HG03520 (cell line): Measurements from ENCODE around the gene TESK1.
"Not testable (repeated sequence)": the region's sequence is repeated elsewhere in the genome, so short reads cannot be mapped to it uniquely, and the experiment has no call there.

Experiments
- ATAC-seq: cut with Tn5 transposase; IDR thresholded peaks from one replicate; pipeline ENCODE4 v1.9.1; 2021; ENCODE audit warnings: mild to moderate bottlenecking, moderate library complexity; ENCODE audit not compliant: unreplicated experiment

The TESK1 gene

DNA sequence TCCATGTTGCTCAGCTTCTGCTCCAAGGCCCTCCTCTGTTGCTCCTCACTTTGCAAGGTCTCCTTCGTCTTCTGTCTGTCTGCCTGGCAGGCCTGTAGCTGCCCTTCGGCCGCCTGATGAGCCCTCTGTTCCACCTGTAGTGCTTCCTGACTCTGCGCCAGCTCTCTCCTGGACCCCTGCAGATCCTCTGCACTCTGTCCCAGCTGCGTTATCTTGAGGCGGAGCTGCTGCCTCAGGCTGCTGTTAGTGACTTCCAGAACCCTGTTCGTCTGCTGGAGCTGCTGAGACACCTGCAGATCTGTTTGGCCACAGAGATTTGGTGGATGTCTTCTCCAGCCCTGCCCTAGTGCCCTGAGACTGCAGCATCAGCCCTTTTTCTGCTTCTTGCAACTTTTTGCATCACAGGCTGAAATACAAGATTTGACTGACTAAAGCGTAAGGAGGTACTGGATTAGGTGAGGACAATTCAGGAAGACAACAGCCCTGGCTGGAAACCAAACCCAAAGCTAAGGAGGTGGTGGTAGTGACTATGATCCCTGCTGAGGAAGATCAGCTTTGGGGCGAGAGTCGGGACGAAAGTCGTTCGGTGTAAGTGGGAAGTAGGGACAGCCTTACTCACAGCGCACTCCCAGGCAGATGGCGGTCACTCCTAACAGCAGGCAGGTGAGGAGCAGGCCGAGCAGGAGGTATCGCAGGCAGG, 11.1 kb downstream of the TESK1 start:
- ATAC-seq, result no peak

DNA sequence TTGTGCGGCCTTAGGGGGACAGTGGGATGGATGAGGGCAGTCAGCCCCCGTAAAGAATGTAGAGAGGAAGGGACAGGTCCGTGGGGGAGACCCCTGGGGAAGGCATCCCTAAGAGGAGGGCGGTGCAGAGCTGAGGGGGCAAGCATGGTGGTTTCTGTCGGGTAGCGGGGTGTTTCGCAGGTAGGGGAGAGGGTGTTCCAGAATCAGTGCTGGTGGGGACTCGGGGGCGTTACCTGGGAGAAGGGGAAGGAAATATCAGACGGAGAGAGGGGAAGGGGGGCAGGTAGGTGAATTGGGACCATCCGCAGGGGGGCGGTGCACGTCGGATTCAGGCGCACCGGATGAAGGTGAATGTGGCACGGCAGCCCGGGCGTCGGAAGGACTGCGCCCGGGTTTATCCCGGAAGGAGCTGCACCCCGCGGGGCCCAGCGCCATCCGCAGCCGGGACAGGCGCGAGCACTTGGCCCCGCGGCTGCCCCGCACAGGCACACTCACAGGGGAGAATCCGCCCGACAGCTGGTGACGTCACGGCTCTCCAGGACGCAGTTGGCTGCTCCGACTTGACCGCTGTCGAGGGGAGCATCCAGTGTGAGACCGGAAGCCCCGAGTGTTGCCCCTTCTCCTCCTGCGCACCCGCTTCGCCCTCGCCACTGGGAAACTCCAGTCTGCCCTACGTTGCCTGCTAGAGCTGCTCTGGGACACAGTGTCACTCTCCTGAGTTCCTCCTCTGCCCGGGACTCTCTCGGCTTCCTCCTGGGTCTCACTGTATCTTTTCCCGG, 11.8 kb downstream of the TESK1 start:
- ATAC-seq, result no peak

DNA sequence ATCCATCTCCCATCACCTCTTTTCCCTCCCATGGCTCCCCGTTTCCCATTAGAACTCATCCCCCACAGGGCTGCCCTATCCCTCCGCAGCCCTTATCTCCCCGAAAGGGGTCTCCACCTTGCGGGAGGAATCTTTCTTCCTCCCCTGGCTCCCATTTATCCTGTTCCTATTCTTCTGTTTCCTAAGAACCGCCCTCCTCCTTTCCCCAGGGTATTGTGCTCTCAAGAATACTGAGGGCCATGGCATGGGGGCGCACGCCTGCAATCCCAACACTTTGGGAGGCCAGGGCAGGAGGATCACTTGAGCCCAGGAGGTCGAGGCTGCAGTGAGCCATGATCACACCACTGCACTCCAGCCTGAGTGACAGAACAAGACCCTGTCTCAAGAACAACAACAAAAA, 12.5 kb downstream of the TESK1 start:
- ATAC-seq, result no peak

DNA sequence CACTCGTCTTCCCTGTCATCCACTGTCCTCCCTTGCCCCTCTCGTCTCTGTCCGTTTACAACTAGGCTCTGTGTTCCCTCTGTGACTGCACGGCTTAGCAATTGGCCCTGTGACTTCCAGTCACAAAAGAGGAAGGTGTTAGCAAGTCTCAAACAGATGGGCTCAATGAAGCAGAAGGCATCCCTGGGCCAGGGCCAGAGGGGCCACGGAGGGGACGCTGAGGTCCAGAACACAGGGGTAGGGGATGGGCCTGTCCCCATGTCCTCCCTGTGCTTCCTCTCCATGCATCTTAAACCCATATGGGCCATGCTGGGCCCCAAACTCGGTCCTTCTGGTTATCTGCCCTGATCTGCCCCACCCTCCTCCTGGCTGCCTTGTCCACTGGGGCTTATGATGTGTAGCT, 13.3 kb downstream of the TESK1 start, which contains the start of gene CD72:
Gene CD72, minus strand, starts transcription at position 89 of the 403 bp plus-strand sequence. CDS start 110 bp downstream, outside the sequence.
- ATAC-seq, result no peak

DNA sequence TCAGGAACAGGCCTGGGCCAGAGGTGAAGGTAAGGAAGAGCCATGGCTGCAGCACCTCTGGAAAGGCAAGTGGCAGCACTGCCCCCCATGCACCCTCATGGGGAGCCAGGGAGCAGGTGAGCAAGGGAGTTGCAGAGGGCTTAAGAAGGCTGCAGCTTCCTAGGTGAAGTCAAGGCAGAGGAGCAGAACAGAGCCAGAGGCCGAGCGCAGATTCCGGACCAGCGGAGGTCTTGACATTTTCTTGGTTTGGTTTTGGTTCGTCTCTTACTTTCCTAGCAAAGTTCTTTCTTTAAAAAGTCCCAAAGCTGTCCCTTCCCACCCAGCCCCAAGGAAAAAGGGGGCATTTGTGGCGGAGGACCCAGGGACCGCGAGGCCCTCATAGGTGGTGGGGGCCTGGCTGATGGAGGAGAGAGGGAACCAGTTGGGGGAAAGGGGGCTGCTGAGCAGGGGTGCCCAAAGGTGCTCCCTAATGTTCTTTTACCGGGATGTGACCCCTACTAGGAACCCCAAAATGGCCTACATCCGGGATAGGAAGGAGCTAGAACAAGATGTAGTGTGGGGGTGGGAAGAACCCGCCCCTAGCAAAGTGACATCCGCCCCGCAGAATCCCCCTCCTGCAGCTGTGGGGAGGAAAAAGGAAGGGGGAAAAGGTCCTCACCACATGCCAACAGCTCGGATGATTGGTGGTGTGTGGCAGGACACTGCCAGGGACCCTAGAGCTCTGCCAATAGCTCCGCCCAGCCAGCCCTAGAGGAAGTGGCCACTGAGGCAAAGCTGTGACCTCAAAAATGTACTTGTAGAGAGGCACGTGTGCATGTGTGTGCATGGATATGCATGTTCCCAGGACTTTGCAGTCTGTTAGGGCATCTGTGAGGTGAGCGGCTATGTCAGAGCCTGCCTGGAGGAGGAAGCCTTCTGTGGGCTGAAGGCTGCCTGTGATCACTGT, 14.1 kb downstream of the TESK1 start:
- peak; percentile 33 for ATAC-seq

DNA sequence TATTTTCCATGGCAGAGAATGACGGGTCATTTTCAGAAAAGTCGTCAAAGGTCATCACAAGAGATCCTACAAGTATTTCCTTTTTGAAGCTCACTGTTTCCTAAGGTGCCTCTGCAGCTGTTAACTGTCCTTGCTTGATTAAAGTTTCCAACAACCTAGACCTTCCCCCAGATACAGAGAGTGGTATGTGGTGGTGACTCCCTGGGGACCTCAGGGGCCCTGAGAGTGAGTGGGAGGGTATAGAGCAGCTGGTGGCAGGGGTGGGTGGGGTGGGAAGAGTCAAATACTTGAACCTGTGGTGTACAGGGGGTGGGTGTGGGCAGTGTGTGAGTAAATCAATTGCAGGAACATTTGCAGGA, 14.7 kb downstream of the TESK1 start:
- peak; percentile 45 for ATAC-seq

DNA sequence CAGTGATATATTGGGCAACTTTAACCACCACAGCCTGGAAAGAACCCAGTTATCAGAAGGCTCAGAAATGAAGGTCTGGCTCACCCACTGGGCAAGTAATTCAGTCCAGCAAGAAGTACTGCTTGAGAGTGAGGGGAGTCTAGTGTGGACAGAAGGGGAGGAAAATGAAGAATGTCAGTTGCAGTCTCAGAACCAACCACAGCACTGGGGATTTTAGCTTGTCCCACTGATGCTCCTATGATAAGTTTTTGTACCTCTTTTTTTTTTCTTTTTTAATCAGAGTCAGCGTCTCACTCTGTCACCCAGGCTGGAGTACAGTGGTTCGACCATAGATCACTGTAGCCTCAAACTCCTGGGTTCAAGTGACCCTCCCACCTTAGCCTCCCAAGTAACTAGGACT, 22.5 kb downstream of the TESK1 start:
- no peak for ATAC-seq

DNA sequence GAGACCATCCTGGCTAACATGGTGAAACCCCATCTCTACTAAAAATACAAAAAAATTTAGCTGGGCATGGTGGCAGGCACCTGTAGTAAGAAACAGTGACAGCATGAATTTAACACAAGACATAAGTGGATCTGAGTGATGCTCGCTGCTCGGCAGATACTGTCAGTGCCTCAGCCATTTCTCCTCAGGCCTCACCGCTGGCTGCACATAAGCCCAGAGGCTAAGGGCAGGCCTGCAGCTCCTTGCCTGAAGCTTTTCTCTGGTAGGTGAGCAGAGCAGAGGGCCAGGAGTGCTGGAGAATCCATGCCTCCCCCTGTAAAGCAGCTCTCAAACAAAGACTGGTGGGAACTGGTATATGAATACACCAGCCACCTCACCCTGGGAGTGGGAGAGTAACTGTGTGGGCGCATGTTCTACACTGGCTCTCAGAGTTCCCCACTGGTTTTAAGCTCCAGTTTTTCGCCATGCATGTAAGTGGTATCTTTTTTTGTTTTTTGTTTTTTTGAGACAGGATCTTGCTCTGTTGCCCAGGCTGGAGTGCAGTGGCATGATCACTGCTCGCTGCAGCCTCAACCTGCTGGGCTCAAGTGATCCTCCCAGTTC, 23.4 kb downstream of the TESK1 start:
- no peak for ATAC-seq

DNA sequence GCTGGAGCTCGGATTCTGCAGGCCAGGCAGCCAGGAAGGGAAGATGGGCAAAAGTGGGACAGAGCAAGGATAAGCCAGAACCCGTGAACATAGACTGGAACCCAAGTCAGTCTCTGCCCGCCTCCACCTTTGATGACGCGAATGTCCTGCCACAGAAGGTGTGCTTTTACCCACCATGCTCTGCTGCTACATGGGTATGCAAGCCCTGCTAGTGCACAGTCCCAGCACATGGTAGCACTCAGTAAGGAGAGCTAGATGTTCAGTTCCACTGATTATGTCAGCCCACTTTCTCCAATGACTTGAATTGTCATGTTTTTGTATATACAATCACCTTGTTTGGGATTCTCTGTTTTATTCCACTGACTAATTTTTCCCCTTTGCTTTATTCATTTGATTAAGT, 24.5 kb downstream of the TESK1 start:
- ATAC-seq, result no peak

DNA sequence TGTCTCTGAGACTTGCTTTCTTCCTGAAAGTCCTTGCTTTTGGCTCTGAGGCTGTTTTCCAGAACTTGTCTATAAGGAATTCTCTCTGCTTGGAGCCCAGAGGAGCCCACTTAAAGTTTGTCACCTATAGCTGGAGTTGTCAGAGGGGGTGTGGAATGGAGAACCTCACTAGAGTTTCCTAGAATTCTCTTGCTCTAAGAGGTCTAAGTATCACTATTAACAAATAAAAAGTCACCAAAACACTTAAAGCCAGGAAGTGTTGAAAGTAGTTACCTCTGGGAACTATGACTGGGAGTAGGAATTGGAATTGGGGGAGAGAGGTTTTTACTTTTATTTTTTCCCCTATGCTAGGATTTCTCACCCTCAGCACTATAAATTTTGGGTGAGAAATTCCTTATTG, 30.7 kb downstream of the TESK1 start:
- ATAC-seq, result no peak

DNA sequence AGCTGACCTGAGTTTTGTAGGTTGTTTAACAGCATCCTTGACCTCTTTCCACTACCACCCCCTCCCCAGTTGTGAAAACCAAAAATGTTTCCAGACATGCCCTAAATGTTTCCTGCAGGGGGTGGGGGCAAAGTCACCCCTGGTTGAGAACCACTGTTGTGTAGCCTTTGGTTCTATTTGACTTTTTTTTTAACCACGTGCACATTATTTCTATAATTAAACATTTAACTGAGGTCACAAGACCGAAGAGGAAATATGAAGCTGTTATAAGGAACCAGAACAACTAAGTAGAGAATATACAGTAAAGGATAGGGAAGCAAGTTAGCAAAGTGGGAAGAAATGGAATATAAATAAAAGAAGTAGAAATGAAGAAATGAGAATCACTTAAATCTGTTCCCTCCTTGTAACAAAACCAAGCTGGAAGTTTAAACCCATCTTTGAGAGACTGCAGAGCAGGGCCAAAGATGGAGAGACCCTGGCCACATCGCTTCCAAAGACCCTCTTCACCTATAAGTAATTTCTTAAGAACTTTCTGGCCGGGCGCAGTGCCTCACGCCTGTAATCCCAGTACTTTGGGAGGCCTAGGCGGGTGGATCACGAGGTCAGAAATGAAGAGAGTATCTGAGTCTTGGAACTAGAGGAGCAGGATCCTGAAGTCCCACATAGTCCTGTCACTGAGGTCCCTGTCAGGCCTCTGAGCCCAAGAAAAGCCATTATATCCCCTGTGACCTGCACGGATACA, 31.2 kb downstream of the TESK1 start:
- no peak for ATAC-seq

DNA sequence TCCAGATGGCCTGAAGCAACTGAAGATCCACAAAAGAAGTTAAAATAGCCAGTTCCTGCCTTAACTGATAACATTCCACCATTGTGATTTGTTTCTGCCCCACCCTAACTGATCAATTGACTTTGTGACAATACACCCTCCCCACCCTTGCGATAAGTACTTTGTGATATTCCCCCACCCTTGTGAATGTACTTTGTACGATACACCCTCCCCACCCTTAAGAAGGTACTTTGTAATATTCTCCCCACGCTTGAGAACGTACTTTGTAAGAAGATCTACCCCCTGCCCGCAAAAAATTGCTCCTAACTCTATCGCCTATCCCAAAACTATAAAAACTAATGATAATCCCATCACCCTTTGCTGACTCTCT, 31.8 kb downstream of the TESK1 start:
- ATAC-seq, result not testable (repeated sequence)

DNA sequence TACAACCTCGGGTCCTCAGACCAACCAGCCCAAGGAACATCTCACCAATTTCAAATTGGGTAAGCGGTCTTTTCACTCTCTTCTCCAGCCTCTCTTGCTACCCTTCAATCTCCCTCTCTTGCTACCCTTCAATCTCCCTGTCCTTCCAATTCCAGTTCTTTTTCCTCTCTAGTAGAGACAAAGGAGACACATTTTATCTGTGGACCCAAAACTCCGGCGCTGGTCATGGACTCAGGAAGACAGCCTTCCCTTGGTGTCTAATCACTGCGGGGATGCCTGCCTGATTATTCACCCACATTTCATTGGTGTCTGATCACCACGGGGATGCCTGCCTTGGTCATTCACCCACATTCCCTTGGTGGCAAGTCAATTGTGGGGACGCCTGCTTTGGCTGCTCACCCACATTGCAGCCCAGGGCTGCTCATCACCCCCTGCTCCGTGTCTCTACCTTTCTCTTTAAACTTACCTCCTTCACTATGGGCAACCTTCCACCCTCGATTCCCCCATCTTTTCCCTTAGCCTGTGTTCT, 32.4 kb downstream of the TESK1 start:
- ATAC-seq, result not testable (repeated sequence)

DNA sequence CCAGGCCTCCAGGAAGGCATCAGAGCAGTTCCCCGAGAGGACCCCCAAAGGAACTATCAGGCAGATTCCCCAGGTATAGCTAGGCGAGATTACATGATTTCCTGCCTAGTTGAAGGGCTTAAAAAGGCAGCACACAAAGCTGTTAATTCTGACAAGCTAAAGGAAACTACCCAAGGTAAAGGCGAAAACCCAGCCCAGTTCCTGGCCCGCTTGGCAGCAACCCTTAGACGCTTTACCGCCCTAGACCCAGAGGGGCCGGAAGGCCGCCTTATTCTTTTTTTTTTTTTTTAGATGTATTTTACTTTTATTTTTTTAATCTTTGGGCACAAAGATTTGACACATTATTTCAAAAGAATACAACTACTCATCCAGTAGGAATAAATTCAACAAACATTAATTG, 33.7 kb downstream of the TESK1 start:
- not testable (repeated sequence) for ATAC-seq

DNA sequence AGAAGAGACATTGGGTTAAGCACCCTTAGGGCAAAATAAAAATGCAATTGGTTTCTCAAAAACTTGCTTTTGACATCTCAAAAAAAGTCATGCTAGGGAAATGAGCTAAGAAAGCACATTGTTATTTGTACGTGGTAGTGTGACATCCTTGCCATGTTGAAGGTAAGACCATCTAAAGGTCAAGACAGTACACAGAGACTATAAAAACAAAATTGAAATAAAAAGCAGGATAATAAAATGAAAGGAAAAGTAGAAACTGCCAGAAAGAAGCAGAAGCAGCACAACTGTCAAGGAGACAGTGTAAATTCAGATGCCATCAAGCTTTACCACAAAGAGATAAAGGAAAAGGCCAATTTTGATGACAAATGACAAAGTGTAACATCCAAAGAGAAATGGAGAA, 34.2 kb downstream of the TESK1 start:
- not testable (repeated sequence) for ATAC-seq

DNA sequence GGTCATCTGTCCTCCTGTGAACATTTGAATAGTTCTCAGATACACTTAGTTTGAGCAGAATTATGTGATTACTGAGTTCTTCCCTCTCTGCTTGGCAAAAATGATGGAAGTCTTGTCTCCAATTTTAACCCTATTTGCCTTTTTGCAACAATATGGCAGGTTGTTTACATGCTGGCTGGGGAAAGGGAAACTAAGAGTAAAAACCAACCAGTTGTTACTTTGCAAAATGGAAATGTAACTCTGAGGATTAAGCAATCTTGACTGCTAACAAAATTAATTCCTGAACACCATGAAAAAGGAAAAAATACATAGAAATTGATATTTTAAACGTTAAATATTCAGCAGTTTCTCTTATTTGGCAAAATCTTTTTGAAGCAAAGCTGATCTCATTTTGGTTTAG, 34.6 kb downstream of the TESK1 start:
- ATAC-seq, result no peak

DNA sequence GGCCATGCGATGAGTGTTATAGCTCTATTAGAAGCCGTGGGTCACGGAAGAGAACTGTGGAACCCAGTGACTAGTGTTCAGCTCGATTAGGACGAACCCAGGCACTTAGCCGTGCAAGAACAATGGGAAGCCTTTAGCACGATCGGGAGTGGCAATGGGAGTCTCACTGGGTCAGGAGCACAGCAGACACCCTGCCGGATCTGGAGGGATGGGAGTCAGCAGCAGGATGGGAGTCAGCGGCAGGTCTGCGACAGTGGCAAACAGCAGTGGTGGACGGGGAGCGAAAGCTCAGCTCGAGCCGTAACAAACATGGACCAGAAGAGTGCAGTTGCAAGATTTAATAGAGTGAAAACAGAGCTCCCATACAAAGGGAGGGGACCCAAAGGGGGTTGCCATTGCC, 35.4 kb downstream of the TESK1 start:
- ATAC-seq, result not testable (repeated sequence)

DNA sequence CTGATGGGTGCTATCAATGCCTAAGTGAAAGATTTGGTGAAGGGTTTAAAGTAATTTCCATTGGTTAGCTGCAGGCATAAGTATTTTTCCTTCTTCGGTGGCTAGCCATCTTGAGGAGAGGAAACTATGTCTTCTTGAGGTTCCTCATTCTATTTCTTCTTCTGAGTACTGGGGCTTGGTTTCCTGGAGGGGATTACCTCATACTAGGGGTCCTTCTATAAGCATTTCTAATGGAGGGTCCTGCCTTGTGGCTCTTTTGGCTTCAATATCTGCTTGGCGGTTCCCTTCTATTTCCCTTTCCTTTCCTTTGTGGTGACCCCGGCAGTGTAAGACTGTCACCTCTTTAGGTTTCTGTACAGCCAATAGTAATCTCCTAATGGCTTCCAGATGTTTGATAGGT, 36.4 kb downstream of the TESK1 start:
- ATAC-seq, result not testable (repeated sequence)

DNA sequence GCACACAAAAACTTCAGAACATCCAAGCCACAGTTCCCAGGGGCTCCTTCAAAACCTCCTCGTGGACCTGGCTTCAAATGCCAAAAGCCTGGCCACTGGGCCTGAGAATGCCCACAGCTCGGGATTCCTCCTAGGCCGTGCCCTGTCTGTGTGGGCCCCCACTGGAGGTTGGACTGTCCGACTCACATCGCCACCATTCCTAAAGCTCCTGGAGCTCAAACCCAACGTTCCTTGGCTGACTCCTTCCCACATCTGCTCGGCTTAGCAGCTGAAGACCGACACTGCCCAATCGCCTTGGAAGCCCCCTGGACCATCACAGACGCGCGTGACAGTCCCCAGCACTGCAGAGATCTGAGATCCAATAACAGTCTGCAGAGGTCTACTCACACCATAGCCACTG, 38.0 kb downstream of the TESK1 start:
- ATAC-seq, result no peak

DNA sequence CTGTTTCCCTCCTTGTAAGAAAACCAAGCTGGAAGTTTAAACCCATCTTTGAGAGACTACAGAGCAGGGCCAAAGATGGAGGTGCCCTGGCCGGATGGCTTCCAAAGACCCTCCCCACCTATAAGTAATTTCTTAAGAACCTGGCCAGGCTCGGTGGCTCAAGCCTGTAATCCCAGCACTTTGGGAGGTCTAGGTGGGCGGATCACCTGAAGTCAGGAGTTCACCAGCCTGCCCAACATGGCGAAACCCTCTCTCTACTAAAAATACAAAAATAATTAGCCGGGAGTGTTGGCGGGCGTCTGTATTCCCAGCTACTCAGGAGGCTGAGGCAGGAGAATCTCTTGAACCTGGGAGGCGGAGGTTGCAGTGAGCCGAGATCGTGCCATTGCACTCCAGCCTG, 40.7 kb downstream of the TESK1 start:
- not testable (repeated sequence) for ATAC-seq
